Measurements from ENCODE around the gene HYAL3.
"Not testable (repeated sequence)": the region's sequence is repeated elsewhere in the genome, so short reads cannot be mapped to it uniquely, and the experiment has no call there.

Gene HYAL3

GRCh38 chr3:50318615-50319014 lies 19.4 kb upstream of the HYAL3 start:
- DNase-seq (ENCODE audit: extremely low read depth, low read depth) = no peak
- no peak for TF ChIP-seq CTCF (IDR thresholded peaks at IDR 0.05; ENCODE audit: low read depth, low read length)

- no peak for DNase-seq (ENCODE audit: extremely low read depth, low read depth)
- no peak for TF ChIP-seq CTCF (IDR thresholded peaks at IDR 0.05; ENCODE audit: low read depth, low read length)
Measured at GRCh38 chr3:50318163-50318562, 19.0 kb upstream of the HYAL3 start.

GRCh38 chr3:50317300-50317699 lies 18.1 kb upstream of the HYAL3 start:
- TF ChIP-seq CTCF (IDR thresholded peaks at IDR 0.05; ENCODE audit: low read depth, low read length) = no peak
- no peak for DNase-seq (ENCODE audit: extremely low read depth, low read depth)

GRCh38 chr3:50316657-50317242 lies 17.5 kb upstream of the HYAL3 start:
- TF ChIP-seq CTCF (IDR thresholded peaks at IDR 0.05; ENCODE audit: low read depth, low read length) = no peak
- DNase-seq (ENCODE audit: extremely low read depth, low read depth) = no peak

GRCh38 chr3:50314816-50315215 lies 15.6 kb upstream of the HYAL3 start:
- TF ChIP-seq CTCF (IDR thresholded peaks at IDR 0.05; ENCODE audit: low read depth, low read length) = no peak
- DNase-seq (ENCODE audit: extremely low read depth, low read depth) = no peak

- no peak for TF ChIP-seq CTCF (IDR thresholded peaks at IDR 0.05; ENCODE audit: low read depth, low read length)
- no peak for DNase-seq (ENCODE audit: extremely low read depth, low read depth)
Measured at GRCh38 chr3:50314342-50314741, 15.1 kb upstream of the HYAL3 start.

- DNase-seq (ENCODE audit: extremely low read depth, low read depth) = not testable (repeated sequence)
Measured at GRCh38 chr3:50312041-50312440, 12.8 kb upstream of the HYAL3 start.

GRCh38 chr3:50304601-50305000 lies 5.4 kb upstream of the HYAL3 start:
- TF ChIP-seq CTCF (IDR thresholded peaks at IDR 0.05; ENCODE audit: low read depth, low read length) = no peak
- DNase-seq (ENCODE audit: extremely low read depth, low read depth) = no peak

Measured in AG09319 (cell line).